Calu3 (cell line): Measurements from ENCODE around the gene C1orf198. TPM values are rescaled to one million over a fixed set of nuclear protein-coding genes. Genes with fewer than 3 reads are reported as not detected.
A peak's percentile ranks its signal among the peaks of the same experiment; 100 is the strongest.

Experiments
- BruUV-seq: library from RNA; stranded (reverse); fragments of 400-500 nt; replicated peaks from 2 replicates; lab custom pipeline; 2021; lab: Mats Ljungman, UMichigan
- CTCF ChIA-PET: fragments of 300-600 bp; sonication (Branson Sonifier 250); formaldehyde crosslinking; loops from one replicate; lab custom pipeline; 2022; ENCODE audit warnings: antibody characterized with exemption; lab: Charles Lee
- DNase-seq: peaks from one replicate; pipeline ENCODE4 v3.0.0; 2022
- H3K27ac Mint-ChIP-seq: one replicate; pipeline ENCODE4 v1.8.0; 2022; ENCODE audit warnings: mixed read lengths; ENCODE audit not compliant: unreplicated experiment
- H3K27me3 Mint-ChIP-seq: one replicate; pipeline ENCODE4 v1.8.0; 2022; ENCODE audit warnings: mixed read lengths; ENCODE audit not compliant: unreplicated experiment
- H3K36me3 Mint-ChIP-seq: one replicate; pipeline ENCODE4 v1.8.0; 2022; ENCODE audit warnings: mild to moderate bottlenecking, moderate library complexity, mixed read lengths; ENCODE audit not compliant: insufficient read depth, unreplicated experiment
- H3K4me1 Mint-ChIP-seq: one replicate; pipeline ENCODE4 v1.8.0; 2022; ENCODE audit warnings: mild to moderate bottlenecking, low read depth, mixed read lengths; ENCODE audit not compliant: unreplicated experiment
- H3K4me3 Mint-ChIP-seq: one replicate; pipeline ENCODE4 v1.8.0; 2022; ENCODE audit warnings: mild to moderate bottlenecking, low read depth, moderate library complexity, mixed read lengths; ENCODE audit not compliant: unreplicated experiment
- H3K9me3 Mint-ChIP-seq: one replicate; pipeline ENCODE4 v1.8.0; 2022; ENCODE audit warnings: low read depth, mixed read lengths; ENCODE audit not compliant: unreplicated experiment
- CTCF ChIP-seq: fragments of 200-600 bp; IDR thresholded peaks from one replicate; pipeline ENCODE4 v1.8.0; 2022; ENCODE audit warnings: antibody characterized with exemption; ENCODE audit not compliant: unreplicated experiment
- intact Hi-C: fragments of 100-400 bp; cut with micrococcal nuclease; formaldehyde crosslinking; loops from one replicate; pipeline ENCODE4 v1.10.0; 2022; ENCODE audit not compliant: unreplicated experiment
- total RNA-seq: library from RNA; stranded (reverse); gene quantifications from 2 replicates; pipeline ENCODE4 v1.2.3, GENCODE V29; 2022

The C1orf198 gene
- total RNA-seq, 1 experiment from 2014 or later = 80.4 TPM

- Mint-ChIP-seq H3K4me1 (peaks cover 44% of the 10 kb centered on the region), H3K27me3 (no peaks in the 10 kb centered on the region), H3K4me3 (peak overlapping the region; percentile 55), H3K27ac (peak overlapping the region; percentile 99), H3K9me3 (no peaks in the 10 kb centered on the region), H3K36me3 (peaks cover 18% of the 10 kb centered on the region)
- DNase-seq = no peak
- no peak for TF ChIP-seq CTCF
- CTCF ChIA-PET = interaction anchor here (1.3 kb wide), 1 partner anchor 26 kb away, joined by 3 read pairs; no protein-coding TSS in a partner anchor
- no TSS peak for BruUV-seq
- intact Hi-C loops = no loop called here
Measured at GRCh38 chr1:230826166-230826875, 42.0 kb downstream of the C1orf198 start.

GRCh38 chr1:230825761-230826160, 42.6 kb downstream of the C1orf198 start:
- intact Hi-C loops = loop anchor here (2.0 kb wide), 2 partner anchors 31 to 41 kb away; no protein-coding TSS in a partner anchor
- TF ChIP-seq CTCF = no peak
- Mint-ChIP-seq H3K9me3 (no peaks in the 10 kb centered on the region), H3K4me1 (peaks cover 50% of the 10 kb centered on the region), H3K27ac (peak overlapping the region; percentile 99), H3K4me3 (peak overlapping the region; percentile 55), H3K27me3 (no peaks in the 10 kb centered on the region), H3K36me3 (peaks cover 18% of the 10 kb centered on the region)
- no TSS peak for BruUV-seq
- CTCF ChIA-PET = interaction anchor here (1.2 to 1.3 kb wide), 3 partner anchors 26 to 408 kb away, joined by 3 to 10 read pairs (median 3); partner anchors contain the start of gene C1orf198
- DNase-seq = peak; percentile 28

- no peaks in the 10 kb centered on the region for H3K27me3 Mint-ChIP-seq
- no peaks in the 10 kb centered on the region for H3K9me3 Mint-ChIP-seq
- H3K4me3 Mint-ChIP-seq = peak overlapping the region; percentile 55
- H3K4me1 Mint-ChIP-seq = peaks cover 52% of the 10 kb centered on the region
- peak; percentile 50 for DNase-seq
- CTCF ChIA-PET = interaction anchor here (0.7 to 1.3 kb wide), 9 partner anchors 9 to 409 kb away, joined by 3 to 10 read pairs (median 3); partner anchors contain the start of gene C1orf198
- intact Hi-C loops = loop anchor here (2.0 kb wide), 2 partner anchors 32 to 42 kb away; no protein-coding TSS in a partner anchor
- peak overlapping the region; percentile 99 for H3K27ac Mint-ChIP-seq
- peaks cover 18% of the 10 kb centered on the region for H3K36me3 Mint-ChIP-seq
- no peak for TF ChIP-seq CTCF
- BruUV-seq = TSS peak; percentile 89
Measured at GRCh38 chr1:230824919-230825721, 43.2 kb downstream of the C1orf198 start.

GRCh38 chr1:230824551-230824918, 43.8 kb downstream of the C1orf198 start:
- TF ChIP-seq CTCF = no peak
- Mint-ChIP-seq H3K9me3 (no peaks in the 10 kb centered on the region), H3K36me3 (peaks cover 18% of the 10 kb centered on the region), H3K4me1 (peaks cover 52% of the 10 kb centered on the region), H3K27me3 (no peaks in the 10 kb centered on the region), H3K4me3 (peak overlapping the region; percentile 55), H3K27ac (peak overlapping the region; percentile 99)
- intact Hi-C loops = loop anchor here (2.0 kb wide), 2 partner anchors 32 to 42 kb away; no protein-coding TSS in a partner anchor
- CTCF ChIA-PET = interaction anchor here (0.7 to 1.2 kb wide), 8 partner anchors 9 to 409 kb away, joined by 3 to 10 read pairs (median 4); partner anchors contain the start of gene C1orf198
- DNase-seq = peak; percentile 22
- TSS peak; percentile 59 for BruUV-seq
